ENCODE measurements around the gene CMTM8.
A peak's percentile ranks its signal among the peaks of the same experiment; 100 is the strongest.

The CMTM8 gene

DNA sequence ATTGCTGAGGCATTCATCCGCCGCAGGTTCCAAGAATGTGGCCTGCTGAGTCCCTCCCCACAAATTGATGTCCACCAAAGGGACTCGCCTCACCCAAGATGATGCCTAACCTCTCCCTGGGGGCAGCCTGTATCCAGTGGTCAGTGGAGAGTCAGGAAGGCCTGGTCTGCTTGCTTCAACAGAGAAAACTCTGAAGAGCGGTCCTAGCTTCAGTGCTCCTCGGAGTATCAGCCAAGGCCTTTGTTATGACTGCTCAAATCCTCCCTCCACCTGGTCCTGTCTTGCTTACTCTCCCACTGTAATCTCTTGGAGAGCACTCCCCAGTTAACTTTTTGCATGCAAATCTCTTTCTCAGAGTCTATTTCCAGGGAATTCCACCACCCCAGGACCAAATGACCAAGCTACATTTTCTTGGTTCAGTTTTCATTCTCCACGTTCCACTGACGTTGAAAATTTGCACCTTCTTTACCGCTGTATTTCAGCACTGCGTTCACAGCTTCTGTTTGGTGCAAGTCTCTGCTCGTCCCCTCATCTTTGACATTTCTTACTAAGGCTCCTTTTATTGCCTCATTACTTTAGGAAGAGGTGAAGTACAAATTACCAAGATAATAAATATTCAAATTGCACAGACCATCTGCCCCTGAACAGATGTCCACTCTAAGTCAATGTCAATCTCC, 175.5 kb downstream of the CMTM8 start:
- no peak for DNase-seq

DNA sequence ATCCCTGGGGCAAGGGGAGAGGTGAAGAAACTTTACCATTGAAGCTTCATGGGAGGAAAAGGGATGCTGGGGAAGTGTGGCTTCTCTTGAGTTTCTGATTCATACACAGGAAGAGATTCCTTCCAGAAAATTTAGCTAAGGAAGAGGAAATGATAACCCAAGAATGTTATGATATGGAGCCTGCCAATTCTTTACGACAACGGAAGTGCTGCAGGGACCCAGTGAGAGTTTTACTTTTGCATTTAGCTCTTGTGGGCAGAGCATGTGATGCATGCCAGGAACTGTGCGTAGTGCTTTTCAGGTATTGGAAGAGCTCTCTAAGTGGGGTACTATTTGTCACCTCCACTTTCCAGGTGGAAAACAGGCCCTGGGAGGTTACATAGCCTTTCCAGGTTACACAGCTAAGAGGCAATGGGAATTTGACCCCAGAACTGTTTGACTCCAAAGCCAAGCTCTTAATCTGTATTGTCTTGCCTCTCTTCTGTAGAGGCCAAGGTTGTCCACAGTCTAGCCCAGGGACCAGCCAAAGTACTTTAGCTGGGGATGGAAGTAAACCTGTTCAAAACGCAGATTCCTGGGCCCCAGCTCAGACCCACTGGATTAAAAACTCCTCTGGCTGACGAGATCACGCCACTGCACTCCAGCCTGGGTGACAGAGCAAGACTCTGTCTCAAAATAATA, 176.2 kb downstream of the CMTM8 start:
- DNase-seq: peak in 2 of 5 experiments; percentile 47 to 88

DNA sequence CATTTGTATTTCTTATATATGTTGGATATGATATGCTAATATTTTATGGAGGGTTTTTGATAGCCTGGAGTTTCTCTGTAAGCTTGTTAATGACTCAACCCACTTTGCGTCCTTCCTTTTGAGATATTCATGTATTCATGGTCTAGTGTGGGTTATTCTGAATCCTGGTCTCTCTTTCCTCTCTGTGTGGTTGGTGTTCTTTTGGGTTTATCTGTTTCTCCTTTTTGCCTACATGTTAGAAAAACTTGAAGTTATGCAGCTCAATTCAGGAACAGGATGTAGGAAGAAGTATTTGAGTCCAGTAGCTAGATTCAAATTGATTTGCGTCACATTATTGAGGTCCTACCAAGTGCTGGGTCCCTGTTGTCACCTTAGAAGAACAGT, 181.3 kb downstream of the CMTM8 start:
- no peak for DNase-seq

Measured in T-helper 2 cell (primary cell).